GM19324 (cell line): ENCODE data around the gene INPP5A.
"Not testable (repeated sequence)": the region's sequence is repeated elsewhere in the genome, so short reads cannot be mapped to it uniquely, and the experiment has no call there.

Experiments
- ATAC-seq: cut with Tn5 transposase; IDR thresholded peaks from one replicate; pipeline ENCODE4 v1.9.1; 2021; ENCODE audit warnings: mild to moderate bottlenecking, moderate library complexity; ENCODE audit not compliant: unreplicated experiment, low FRiP score

Gene INPP5A

DNA sequence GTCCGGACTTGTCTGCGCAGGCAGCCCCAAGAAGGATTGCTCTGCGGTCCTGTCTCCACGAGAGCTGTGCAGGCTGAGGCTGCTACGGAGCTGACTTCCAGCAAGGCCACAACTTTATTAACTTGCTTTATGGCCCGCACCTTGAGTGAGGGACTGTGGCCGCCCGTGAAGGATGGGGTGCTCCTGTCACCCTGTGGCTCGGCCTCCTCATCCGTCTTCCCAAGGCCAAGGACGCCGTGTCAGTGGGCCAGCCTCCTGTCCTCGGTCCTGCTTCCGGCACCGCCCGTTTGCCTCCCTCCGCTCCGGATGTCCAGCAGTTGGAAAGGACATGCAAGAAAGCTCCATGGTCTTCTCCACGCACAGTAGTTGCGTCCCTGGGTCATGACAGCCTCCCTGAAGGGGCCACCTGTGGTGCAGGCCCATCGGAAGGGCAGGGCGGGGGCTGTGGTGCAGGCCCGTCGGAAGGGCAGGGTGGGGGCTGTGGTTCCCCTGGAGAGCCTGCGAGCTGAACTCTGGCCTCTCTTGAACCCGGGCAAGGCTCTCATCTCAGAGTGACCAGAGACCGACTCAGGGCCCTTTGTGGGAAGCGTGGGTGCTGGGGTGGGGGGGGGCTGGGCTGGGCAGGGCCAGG, 161.3 kb downstream of the INPP5A start:
- ATAC-seq: no peak

DNA sequence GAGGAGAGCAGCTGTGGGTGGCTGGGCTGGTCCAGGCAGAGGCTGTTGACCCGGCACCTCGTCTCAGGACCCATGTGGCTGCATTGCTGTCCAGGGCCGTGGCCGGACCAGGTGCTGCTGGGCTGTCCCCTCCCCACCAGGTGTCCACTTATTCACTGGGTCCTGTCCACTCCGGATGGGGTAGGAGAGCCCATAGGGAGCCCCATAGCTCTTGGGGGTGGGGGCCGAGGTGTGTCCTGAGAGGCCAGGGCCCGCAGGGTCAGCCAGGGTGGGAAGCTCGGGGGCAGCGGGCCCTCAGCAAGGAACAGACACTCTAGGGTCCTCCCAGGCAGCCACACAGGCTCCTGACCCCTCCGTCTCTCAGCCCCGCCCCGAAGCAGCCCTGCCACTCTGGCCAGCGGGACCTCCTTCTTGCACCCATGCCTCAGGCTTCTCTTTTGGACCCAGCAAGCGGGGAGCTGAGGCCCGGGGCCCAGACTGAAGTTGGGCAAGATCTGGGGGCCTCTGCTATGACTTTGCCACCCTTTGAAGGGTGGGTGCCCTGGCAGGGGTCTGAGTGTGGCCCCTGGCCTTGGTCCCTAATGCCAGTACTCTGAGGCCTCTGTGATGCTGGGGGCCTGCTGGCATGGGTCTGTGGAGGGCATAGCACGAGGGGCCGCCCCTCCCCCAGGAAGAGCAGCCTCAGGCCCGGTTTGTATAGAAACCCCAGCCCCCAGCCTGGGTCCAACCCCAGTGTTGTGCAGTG, 162.0 kb downstream of the INPP5A start:
- ATAC-seq: no peak

DNA sequence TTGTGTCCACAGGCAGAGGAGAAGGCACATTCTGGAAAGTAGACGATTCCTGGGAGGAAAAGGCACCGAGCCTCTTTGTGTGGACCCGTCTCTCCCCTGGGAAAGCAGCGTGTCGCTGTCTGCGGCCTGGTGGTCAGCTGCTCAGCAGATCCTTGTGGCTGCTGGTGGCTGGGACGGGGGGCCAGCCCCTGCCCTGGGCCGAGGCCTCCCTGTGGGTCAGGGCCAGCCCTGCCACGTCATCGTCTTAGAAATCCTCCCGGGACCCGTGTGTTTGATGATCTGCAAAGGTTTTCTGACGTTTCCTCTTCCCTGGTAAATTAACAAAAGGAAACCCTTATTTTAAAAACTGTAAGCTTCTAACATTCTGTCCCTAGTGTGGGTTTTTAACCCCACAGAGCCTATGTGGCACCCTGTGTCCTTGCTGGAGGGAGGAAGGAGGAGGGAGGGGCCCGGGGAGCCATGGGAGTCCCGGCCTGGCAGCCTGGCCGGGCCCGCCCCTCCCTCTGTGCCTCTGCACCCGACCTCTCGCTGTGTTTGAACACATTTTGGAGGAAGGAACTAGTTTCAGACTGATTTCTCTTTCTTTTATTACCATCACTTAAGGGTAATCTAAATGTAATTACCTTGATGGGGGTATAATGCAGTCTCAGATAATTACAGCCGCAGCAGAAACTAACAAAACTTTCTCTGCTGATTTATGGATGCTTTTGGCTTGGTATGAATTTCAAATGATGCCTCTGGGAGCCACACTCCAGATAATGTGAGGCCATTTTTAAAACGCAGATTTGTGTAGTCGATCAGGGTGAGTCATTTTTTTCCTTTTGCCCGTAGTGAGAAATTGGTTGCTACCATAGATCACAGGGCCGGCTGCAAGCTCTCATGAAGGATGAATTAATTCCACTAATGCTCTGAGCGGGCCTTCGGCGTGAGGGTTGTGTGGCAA, 162.8 kb downstream of the INPP5A start:
- ATAC-seq: no peak

DNA sequence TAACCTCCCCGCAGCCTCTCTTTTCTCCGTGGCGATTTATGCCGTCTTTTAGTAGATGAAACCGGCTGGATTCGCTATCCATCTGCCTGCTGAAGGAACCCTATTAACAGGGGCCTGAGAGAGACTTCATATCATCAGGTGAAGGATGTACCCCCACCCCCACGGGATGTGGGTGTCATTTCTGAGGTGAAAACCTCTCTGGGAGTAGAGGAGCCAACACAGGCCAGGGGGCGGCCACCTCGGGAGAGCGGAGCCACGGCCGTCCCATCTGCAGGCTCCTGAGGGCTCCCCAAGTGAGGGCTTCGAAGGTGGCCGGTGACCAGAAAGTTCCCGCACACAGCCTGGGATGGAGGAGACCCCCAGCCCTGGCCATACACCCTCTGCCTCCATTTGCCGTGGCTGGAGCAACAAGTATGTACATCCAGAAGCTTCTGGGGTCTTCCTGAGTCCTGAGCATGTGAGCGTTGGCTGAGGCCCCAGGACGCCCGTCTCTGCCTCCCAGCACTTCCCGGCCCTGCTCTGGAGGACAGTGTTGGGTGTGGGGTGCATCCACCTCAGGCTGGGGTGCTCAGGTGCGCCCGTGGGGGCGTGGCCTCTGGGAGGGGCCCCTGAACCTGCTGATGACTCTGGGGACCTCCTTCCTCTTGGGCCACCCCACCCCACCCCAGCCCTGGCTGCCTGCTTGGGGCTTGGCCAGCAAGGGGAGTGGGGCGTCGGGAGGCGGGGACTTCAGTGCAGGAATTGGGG, 163.7 kb downstream of the INPP5A start:
- no peak for ATAC-seq

DNA sequence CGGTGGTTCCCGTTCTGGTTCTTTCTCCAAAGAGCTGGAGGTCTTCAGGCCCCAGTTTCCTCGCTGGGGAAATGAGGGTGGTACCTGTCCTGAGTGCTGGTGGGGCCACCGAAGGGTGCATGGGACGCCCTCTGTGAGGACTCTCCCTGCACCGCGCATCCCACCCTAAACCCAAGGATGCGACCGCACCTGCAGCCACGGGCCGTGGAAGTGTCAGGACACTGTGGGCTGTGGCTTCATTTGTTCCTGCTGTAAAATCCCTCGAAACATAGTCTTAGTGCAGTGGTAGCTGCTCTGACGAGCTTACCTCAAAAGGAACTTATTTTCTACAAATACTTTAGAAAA, 164.2 kb downstream of the INPP5A start:
- no peak for ATAC-seq

DNA sequence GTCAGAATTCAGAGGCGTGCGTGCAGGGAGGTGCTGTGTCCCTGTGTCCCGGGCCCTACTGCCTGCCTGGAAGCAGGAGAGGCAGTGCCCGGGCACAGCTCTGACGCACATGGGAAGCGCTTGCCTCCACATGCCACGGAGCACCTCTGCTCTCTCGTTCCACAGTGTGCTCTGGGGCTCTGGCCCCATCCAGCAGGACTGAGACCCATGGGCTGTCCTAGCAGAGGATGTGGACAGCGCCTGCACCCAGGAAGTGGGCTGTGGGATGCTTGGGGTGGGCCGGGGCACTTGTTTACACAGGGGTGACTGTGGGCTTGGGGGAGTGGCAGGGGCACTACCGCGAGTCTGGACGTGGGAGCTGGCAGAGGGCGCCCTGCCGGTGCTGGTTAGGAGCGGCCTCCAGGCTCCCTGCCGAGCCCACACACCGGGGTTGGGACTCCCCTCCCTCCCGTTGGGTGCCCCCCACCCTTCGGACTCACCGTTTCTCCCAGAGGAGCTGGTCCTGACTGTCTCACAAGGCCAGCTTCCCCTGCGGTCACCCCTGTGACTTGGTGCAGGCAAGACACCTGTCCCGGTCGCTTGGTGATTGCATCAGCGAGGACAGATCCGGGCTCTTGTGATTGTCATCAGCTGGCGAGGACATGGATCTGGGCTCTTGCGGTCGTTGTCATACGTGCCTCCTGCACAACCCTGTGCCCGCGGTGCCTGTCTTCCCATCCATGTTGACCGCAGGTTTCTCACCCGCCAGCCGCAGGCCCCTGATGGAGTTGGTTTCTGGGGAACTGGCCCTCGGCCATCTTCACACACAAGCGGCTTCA, 165.2 kb downstream of the INPP5A start:
- ATAC-seq: no peak

DNA sequence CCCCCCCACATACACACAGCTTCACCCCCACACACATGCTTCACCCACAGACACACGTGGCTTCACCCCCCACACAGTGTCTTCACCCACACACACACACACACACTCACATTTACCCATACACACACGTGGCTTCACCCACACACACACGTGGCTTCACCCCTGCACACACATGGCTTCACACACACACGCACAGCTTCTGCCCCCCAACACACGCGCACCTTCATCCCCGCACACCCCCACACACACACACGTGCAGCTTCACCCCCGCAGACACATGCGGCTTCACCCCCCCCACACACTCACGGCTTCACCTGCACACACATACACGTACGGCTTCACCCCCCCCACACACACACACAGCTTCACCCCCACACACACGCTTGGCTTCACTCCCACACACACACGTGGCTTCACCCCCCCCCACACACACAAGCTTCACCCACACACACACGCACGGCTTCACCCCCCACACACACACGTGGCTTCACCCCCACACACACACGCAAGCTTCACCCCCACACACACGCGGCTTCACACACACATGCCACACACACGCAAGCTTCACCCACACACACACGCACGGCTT, 165.9 kb downstream of the INPP5A start:
- no peak for ATAC-seq

DNA sequence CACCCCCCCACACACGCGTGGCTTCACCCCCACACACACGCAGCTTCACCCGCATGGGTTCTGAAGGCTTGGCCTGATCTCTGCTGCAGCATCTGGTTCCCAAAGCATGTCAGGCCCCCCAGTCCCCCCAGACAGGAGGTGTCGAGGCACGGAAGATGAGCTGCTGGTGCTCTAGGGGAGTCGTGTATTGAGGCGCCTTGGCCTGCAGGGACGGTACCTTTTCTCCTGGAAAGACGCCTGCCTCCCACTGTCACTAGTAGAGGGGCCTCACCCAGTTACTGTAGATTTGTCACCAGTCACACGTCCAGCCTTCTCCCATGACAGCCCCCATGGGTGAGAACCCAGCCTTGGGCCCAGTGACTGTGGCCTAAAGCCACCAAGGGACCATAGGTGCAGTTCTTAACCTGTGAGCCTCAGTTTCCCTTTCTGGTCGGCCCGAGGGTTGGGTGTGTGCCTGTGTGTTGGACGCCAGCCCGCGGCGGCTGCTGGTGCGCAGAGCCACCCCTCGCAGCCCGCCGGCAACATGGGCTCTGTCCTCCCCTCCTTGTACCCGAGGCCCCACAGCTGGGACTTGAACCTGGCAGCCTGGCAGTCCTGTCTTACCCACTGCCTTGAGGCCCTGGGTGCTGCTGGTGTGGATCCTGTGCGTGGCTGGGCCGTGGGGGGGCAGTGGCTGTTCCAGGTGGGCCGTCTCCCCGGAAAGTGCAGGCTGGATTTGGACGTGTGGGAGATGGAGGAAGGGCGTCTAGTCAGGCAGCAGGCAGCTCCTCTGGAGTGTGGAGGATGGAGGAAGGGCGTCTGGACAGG, 166.6 kb downstream of the INPP5A start:
- no peak for ATAC-seq

DNA sequence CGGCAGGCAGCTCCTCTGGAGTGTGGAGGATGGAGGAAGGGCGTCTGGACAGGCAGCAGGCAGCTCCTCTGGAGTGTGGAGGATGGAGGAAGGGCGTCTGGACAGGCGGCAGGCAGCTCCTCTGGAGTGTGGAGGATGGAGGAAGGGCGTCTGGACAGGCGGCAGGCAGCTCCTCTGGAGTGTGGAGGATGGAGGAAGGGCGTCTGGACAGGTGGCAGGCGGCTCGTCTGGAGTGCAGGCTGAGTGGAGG, 167.2 kb downstream of the INPP5A start:
- not testable (repeated sequence) for ATAC-seq

DNA sequence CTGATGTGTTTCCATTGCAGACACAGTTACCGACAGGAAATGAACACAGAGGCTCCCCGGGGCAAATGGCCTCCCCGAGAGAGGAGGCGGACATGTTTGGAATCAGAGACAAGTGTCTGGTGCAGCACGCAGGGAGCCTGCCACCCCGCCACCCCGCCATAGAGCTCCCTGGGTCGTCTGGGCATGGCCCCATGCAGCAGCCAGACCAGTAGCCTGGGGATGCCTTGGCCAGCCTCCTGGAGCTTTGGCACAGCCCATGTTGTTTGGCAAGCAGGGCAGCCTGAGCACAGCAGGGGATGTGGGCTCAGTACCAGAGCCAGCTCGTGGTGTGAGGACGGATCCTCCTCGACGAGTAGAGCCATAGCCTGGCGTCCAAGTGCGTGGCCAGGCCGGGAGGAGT, 167.6 kb downstream of the INPP5A start:
- no peak for ATAC-seq

DNA sequence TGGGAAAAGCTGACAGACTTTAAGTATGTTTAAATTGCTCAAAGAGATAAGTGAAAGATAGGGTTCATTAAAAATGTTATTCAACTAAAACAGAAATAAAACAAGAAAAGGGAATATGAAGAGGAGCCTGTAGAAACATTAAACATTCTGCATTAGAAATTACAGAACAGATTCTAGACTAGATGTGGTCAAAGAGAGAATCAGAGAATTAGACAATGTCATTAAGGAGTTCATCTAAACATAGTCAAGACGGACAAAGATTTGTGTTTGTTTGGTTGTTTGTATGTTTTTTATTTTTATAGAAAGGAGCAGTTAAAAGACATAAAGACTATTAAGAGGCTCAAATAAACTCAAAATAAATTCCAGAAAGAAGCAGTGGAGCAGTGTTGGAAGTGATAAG, 168.4 kb downstream of the INPP5A start:
- no peak for ATAC-seq

DNA sequence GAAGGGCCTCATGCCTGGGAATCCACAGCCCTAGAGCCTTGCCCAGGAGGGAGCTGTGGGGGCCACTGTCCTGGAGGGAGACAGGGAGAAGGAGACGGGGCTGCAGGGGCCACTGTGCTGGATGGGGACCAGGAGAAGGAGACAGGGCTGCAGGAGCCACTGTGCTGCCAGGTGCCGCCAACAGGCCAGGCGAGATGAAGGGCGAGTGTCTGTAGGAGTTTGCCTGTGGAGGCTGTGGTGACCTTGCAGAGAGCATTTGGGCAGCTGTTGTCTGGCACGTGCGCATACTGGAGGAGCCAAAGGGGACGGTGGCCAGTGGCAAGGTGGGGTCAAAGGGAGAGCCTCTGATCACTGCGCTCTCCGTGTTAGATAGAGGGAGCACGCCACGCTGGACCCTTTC, 169.1 kb downstream of the INPP5A start:
- ATAC-seq: no peak

DNA sequence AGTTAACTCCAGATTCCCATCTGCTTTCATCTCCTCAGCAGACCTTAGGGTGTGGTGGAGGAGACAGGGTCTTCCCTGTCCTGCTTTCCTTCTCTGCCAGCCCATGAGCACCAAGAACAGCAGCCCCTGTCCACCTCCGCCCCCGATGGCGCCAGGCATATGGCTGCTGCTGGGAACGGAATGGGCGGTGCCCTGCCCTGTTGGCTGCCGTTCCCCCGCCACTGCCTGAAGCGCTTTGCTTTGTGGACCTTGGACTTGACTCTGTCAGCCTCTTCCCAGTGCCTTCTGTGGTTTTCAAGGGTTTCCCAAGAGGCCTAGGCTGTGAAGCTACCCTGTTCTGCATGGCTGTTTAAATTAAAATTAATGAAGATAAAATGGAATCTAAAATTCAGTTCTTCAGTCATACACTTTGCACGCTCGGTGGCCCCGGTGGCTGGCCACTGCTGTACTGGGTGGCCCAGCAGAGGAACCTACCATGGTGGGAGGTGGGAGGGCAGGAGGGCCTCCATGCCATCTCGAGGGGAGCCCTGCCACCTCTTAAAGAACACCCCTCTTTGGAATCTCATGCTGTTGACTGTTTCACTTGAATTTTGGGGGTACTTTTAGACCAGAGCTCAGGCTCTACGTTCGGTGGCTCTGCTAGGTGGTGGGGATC, 169.7 kb downstream of the INPP5A start:
- ATAC-seq: no peak

DNA sequence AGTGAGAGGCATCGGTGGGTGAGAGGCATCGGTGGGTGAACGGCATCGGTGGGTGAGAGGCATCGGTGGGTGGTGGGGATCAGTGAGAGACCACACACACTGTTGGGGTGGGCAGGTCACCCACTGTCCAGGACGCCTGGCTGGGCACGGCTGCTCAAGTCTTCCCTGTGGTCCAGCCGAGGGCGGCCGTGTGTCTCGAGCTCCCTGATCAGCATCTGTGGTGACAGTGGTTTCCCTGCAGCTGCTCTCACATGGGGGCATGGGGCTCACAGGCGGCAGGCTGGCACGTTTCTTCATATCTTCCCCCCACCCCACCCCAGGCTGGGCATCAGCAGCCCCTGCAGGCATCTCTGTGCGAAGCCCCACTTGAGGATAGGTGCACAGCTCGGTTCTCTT, 170.2 kb downstream of the INPP5A start:
- ATAC-seq: no peak

DNA sequence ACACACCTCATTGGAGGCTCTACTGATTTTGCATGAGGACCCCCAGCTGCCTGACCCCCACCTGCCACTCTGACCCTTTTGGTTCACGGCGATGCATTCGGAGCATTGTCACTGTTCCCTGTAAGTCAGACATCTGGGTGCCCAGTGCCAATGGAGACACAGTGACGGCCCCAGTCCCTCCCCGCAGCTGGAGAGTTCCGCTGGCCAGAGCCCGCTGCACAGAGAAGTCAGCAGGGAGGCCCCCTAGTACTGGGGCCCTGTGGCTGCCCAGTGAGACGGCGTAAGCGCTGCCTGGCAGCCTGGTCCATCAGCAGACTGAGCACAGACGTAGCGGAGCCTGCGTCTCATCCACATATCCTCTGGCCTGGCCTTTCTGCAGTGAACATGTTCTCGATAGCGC, 170.9 kb downstream of the INPP5A start:
- no peak for ATAC-seq

DNA sequence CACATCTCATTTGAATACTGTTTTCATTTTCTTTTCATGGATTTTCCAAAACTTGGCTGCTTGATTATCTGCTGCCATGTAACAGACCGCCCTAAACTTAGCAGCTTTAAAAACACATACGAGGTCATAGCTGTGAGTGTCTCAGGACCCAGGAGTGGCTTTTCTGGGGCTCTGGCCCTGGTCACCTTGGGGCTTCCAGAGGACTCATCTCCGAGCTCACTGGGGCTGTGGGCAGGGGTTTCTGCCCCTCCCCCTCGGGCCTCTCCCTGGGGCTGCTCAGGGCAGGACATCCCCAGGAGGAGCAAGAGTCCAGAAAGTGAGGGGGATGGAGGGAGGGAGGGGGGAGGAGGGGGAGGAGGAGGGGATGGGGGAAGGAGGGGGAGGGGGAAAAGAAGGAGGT, 171.3 kb downstream of the INPP5A start:
- ATAC-seq: no peak

DNA sequence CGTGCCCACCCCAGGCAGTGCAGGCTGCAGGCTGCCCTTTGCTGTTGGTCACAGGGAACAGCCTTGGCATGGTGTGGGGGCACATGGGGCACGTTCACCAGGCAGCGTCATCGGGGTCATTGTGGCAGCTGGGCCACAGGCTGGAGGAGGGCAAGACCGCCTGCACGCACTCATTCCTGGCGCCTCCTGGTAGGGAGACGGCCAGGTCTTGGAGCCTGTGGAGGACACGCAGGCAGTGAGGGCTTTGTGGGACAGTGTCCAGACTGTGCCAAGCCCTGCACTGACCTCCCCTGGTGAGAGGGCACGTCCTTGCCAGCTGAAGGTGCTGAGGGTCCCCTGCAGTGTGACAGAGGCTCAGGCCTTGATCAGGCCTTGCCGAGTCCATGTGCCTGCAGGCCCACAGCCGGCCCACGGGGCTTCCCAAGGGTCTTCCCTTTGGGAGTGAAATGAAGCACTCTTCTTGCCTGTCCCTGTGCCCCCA, 171.9 kb downstream of the INPP5A start:
- no peak for ATAC-seq

DNA sequence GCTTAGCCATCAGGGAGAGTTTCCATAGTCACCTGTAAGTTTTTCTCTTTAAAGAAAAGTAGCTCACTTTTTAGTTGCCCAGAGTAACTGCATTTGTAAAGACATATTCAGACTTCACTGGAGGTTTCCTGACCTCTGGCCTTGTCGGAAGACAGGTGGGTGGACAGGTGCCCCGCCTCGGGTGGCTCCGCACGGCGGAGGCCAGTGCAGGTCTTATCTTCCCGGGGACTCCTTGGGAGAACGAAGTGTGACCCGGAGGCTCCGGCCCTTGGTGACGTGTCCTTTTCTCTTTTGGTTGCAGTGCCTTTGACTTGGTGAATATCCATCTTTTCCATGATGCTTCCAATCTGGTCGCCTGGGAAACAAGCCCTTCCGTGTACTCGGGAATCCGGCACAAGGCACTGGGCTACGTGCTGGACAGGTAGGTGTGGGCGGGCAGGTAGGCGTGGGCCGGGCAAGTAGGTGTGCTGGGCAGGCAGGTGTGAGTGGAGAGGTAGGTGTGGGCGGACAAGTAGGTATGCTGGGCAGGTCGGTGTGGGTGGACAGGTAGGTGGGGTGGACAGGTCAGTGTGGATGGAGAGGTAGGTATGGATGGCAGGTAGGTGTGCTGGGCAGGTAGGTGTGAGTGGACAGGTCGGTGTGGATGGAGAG, 172.6 kb downstream of the INPP5A start:
- no peak for ATAC-seq
